Measurements from ENCODE around the gene PTPRH.

DNA sequence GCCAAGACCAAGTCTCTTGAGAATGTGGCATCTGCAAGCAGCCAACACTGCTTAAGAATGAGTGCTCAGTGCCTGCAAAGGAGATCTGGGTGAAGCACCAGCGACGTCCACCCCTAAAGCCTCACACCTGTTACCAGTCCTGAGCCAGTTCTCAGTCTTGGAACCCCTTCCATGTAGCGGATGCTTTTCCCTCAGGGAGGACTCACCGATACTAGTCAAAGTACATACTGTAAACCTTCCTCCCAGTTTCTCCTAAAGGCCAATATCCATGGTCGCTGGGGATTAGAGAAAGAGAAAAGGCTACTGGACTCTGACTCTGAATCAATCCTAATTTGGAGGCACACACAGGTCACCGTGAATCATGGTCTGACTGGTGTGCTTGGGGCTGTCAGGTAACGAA is 4.2 kb upstream of the PTPRH start:
- TF ChIP-seq, protein P1, sequence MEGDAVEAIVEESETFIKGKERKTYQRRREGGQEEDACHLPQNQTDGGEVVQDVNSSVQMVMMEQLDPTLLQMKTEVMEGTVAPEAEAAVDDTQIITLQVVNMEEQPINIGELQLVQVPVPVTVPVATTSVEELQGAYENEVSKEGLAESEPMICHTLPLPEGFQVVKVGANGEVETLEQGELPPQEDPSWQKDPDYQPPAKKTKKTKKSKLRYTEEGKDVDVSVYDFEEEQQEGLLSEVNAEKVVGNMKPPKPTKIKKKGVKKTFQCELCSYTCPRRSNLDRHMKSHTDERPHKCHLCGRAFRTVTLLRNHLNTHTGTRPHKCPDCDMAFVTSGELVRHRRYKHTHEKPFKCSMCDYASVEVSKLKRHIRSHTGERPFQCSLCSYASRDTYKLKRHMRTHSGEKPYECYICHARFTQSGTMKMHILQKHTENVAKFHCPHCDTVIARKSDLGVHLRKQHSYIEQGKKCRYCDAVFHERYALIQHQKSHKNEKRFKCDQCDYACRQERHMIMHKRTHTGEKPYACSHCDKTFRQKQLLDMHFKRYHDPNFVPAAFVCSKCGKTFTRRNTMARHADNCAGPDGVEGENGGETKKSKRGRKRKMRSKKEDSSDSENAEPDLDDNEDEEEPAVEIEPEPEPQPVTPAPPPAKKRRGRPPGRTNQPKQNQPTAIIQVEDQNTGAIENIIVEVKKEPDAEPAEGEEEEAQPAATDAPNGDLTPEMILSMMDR (IDR thresholded peaks at IDR 0.05) = no peak
- no peak for TF ChIP-seq EP300 (IDR thresholded peaks at IDR 0.05)

Measured in stomach (tissue), 4 donors.